Endometrium (tissue), 2 donors: Measurements from ENCODE around the gene SLC26A9.

ENCODE experiments used
- FAIRE-seq: peaks from 2 replicates; lab custom pipeline; 2012; peaks lifted over from hg19 to GRCh38; lab: Jason Lieb, UNC
- donor health status: control.
- donor health status: control.

Gene SLC26A9

GRCh38 chr1:205943245-205943644 lies at the start of gene SLC26A9:
TSS of gene SLC26A9 (minus strand) at chr1:205943456. CDS start at chr1:205935820, 7,636 bp downstream.
- FAIRE-seq = no peak

DNA sequence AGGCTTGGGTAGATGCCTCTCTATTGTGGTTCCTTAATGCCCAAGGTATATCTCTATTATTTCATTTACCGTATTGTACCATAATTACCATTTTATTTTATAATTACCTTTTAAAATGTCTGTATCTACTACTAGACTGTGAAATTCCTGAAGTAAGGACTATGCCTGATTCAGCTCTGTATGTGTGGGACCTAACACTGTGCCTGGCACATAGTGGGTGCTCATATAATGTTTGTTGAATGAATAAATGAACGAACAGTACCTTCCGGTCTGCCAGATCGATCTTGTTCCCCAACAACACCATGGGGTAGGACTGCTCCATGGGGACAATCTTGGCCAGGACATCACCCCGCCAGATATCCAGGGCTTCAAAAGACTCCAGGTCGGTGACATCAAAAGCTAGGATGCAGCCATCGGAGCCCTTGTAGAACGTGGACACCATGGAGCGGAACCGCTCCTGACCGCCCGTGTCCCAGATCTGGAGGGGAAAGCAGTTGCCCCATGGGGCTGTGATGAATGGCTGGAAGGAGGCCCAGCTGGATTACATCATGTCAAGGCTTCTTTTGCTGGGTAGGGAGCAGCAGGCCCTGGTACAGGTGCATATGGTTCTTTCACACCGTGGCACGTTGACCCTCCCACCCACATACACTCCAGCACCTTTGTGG lies 49.1 kb upstream of the SLC26A9 start:
- FAIRE-seq = no peak

DNA sequence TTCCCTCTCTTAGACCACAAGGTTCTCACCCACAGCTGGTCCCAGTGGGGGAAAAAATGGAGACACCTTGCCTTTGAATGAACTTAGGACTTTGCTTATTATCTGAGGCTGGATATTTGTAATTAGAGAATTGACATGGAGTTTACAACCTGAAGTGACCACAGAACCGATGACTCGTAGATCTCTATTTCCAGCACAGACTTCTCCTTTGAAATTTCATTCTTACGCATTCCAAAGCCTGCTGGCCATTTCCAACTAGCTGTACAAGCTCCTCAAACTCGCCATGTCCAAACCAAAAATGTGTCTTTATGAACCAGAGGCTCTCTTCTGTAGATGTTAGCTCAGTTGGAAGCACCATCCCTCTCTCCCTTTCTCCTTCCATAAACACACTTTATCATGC lies 48.0 kb upstream of the SLC26A9 start:
- no peak for FAIRE-seq

DNA sequence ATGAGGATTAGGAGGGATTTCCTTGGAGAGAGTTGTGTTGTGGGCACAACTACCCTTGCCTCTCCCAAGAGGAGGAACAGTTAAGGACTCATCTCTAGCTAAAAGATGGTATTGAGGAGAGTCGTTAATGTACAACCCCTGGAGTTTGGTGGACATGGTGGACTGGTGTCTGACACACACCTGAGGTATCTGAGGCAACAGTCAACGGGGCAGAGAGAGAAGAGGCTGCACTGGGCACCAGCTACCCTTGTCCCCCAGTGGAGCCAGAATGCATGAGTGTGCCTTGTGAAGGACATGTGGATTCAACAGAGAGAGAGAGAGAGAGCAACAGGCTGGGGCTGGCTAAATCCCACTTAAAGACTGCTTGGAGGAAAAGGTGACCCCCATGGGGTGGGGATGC lies 47.0 kb upstream of the SLC26A9 start:
- FAIRE-seq = no peak

DNA sequence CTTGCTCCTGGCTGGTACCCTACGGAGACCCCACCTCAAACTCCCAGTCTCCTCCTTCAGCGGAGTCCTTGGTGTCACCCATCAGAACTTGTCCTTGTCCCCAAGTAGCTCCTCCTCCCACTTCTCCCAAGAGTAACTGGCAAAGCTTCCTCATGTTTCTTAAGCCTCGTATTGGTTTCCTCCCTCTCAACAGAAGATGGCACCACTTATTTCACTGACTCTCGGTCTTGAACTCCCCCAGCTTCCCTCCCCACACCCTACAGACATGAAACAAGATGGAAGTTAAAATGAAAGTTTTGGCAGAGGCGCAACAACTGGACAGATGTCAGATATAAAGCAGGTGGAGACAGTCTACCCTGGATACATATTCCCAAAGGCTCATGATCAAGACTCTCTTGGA lies 46.5 kb upstream of the SLC26A9 start:
- FAIRE-seq = no peak

- no peak for FAIRE-seq
These were observed 45.3 kb upstream of the SLC26A9 start for GRCh38 chr1:205988585-205988995.

DNA sequence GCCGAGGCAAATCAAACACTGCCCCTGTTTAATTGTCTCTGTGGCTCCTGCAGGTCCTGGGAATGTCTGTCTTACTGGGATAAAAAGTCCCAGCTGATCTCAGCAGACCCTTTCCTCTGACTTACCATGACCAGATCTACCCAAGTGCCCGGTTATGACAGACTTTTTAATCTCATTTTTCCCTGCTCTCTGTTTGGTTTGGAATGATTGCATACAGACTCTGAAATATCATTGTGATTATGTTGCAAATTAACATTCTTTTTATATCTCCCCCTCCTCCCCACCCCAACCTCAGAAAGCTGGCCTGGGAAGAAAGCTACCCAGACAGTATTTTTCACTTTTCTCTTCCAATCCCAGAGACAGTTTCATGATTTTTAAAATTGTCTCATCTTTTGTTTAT lies 43.6 kb upstream of the SLC26A9 start:
- no peak for FAIRE-seq

GRCh38 chr1:205986292-205986691 lies 43.0 kb upstream of the SLC26A9 start:
- FAIRE-seq = no peak

DNA sequence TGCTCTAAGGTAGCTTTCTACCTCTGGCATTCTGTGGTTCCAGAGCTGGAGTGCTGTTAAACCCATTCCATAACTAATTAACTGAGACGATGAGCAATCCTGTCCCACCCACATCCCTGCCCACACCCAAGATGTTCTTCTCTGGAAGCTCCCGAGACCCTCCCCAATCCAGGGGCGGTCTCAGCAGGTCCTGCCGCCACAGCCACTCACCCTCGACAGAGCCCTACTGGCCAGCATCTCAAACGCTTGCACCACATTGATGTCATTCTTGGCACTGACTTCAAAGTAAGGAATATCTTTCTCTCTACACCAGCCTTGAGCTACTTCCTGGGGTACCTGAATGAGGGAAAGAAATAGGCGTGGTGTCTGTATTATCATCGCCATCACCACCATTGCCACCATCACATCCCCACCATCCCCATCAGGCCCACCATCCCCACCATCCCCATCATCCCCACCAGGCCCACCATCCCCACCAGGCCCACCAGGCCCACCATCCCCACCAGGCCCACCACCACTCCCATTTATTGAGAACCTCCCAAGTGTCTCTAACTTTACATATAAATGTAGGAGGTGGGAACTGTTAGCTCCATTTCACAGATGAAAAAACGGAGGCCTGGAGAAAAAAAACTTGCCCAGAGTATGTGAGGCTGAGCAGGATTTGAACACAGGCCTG lies 42.2 kb upstream of the SLC26A9 start:
- FAIRE-seq = no peak

GRCh38 chr1:205983925-205984725 lies 40.9 kb upstream of the SLC26A9 start:
- no peak for FAIRE-seq

DNA sequence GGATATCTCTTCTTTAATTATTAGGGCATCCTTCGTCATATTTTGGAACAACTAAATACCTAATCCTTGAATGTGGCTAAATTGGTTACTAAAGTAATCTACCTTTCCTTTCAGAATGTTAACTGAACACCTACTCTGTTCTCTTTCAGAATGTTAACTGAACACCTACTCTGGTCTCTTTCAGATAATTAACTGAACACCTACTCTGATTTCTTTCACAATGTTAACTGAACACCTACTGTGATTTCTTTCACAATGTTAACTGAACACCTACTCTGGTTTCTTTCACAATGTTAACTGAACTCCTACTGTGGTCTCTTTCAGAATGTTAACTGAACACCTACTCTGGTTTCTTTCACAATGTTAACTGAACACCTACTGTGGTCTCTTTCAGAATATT lies 38.0 kb upstream of the SLC26A9 start:
- FAIRE-seq = no peak

- no peak for FAIRE-seq
These were observed 37.1 kb upstream of the SLC26A9 start for GRCh38 chr1:205980237-205980870.

- FAIRE-seq = no peak
These were observed 36.0 kb upstream of the SLC26A9 start for GRCh38 chr1:205979301-205979700.

GRCh38 chr1:205978676-205979075 lies 35.4 kb upstream of the SLC26A9 start:
- no peak for FAIRE-seq

DNA sequence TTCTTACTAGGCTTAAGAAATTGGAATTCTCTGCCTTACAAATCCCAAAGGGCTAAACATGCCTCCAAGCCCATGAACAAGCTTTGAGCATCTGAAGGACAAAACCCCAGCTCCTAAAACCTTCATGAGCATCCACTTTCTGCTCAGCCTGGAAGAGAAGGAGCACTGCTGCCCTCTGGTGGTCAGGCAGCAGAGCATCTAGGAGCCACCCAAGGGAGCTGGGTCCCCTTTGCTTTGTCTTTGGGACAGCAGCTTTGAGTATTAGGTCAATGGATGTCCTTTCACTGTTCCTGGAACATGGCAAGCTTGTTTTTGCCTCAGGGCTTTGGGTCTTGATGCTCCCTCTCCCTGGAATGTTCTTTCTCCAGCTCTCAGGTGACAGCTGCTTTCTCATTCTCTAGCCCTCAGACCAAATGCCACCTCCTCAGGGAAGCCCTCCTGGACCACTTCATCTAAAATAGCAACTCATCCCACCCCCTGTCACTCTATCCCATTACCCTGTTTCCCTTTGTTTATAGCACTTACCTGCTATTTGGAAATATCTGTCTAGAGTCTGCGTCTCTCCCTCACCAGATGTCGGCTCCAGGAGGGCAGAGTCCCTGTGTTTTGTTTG lies 34.3 kb upstream of the SLC26A9 start:
- no peak for FAIRE-seq

- no peak for FAIRE-seq
These were observed 33.6 kb upstream of the SLC26A9 start for GRCh38 chr1:205976708-205977401.

DNA sequence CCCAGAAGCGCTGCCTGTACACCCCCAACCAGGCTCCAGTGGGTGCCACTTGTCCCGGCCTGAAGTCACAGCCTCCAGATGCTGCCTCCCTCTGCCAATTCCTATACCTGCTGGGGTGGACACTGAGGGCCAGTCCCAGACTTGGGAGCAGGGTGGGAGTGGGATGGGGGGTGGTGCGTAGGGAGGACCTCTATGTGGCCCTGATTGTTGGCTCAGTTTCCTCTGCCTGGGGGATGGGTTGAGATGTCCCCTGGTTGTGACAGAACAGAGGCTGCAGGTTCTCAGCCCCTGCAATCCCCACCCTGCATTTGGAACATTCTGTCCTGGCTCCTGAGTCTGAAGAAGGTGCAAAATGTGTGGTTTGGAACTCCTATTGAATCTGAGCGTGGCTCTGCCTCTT lies 32.8 kb upstream of the SLC26A9 start:
- FAIRE-seq = no peak

DNA sequence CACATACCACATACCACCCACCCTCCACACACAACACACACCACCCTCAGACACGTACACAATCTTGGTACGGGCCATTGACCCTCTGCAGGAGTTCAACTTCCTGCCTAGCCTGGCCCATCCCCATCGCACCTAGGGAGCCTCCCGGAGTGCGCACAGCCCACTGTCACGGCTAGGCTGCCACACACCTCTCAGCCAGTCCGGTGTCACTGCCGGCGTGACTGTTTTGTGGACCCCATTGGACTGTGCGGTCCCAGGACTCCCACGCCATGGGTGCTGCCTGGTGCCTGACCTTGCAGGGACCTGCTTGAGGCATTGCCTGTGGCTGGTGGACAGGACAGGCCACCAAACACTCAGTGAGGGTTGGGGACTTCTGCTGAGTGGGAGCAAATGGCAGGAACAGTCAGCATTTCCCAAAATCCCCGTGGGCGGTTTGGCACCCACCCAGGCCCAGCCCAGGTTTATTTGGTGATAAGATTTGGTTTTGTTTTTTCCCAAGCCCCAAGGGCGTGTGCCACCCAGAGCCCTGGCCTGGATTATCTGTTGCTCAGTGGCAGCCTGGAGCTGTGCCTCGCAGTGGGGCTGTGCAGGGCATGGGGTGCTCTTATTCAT lies 32.2 kb upstream of the SLC26A9 start:
- FAIRE-seq = no peak

DNA sequence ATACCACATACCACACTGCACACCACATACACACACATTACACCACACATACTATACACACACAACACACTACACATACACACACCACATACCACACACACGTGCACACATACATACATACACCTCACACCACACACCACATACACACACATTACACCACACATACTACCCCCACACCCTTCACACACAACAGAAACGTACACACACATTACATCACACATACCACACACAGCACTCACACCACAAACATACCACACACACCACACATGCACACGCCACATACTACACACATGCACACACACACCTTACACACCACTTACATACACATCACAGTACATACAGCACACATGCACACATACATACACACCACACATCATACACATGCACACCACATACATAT lies 31.5 kb upstream of the SLC26A9 start:
- FAIRE-seq = no peak

DNA sequence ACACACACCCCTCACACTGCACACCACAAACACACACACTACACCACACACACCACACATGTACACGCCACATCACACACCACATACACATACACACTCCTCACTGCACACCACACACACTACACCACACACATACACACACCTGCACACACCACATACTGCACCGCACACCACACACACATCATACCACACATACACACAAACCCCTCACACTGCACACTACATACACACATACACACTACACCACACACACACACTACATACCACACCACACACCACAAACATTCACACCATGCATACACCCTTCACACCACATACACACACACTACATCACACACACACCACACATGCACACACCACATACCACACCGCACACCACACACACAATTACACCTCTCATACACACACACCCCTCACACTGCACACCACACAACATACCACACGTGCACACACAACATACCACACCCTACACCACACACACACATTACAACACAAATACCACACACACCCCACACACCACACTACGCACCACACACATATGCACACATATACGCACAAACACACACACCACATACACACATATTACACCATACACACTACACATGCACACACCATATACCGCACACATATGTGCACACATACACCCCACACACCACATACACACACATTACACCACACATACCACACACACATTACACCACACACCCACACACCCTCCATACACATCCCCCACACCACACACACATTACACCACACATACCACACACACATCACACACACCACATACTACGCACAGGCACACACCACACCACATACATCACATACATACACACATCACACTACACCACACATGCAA lies 30.3 kb upstream of the SLC26A9 start:
- no peak for FAIRE-seq
